Measurements from ENCODE around the gene HERC3.

DNA sequence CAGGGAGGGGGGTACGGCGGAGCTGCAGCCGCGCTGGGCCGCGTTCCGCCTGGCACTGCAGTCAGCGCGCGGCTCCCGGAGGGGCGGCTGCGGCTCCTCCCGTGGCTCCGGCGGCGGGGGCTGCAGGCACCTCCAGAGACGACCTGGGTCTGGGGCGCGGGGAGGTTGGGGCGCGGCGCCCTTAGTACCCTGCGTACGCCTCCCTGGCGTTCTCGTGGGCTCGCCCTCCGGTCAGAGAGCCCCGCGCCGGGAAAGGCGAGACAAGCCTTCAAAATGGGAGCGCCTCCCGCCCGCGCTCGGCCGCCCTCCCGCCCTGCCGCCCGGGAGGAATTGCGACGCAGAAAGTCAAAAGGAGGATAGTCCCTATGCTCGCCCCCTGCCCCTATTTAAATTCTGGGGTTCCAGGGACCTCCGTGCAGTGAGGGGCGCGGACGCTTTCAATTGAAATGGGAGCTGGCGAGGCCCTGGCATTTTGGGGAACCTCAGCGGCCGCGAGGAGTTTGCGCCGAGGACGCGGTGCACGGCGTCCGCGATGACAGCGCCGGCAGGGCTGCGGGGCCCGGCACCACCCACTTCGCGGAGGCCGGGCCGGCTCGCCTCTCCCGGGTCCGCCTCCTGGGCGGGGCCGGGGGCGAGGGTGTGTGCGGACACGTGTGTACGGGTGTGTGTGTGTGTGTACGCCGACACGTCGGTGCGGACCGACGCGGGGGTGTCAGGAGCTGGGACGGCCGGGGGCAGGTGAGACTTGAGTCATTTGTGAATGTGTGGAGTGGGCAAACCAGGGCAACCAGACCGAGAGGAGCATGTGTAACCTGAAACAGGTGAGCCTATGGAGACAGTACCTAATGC lies 544 bp downstream of the HERC3 start:
- TF ChIP-seq, protein P1, sequence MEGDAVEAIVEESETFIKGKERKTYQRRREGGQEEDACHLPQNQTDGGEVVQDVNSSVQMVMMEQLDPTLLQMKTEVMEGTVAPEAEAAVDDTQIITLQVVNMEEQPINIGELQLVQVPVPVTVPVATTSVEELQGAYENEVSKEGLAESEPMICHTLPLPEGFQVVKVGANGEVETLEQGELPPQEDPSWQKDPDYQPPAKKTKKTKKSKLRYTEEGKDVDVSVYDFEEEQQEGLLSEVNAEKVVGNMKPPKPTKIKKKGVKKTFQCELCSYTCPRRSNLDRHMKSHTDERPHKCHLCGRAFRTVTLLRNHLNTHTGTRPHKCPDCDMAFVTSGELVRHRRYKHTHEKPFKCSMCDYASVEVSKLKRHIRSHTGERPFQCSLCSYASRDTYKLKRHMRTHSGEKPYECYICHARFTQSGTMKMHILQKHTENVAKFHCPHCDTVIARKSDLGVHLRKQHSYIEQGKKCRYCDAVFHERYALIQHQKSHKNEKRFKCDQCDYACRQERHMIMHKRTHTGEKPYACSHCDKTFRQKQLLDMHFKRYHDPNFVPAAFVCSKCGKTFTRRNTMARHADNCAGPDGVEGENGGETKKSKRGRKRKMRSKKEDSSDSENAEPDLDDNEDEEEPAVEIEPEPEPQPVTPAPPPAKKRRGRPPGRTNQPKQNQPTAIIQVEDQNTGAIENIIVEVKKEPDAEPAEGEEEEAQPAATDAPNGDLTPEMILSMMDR (conservative IDR thresholded peaks at IDR 0.05): no peak
- TF ChIP-seq EZH2 (IDR thresholded peaks at IDR 0.05; ENCODE audit: low read depth): no peak
